ENCODE measurements around the gene RFC2.
"Not testable (repeated sequence)": the region's sequence is repeated elsewhere in the genome, so short reads cannot be mapped to it uniquely, and the experiment has no call there.

The RFC2 gene

GRCh38 chr7:74215921-74216320 is 38.3 kb downstream of the RFC2 start:
- DNase-seq, result no peak

DNA sequence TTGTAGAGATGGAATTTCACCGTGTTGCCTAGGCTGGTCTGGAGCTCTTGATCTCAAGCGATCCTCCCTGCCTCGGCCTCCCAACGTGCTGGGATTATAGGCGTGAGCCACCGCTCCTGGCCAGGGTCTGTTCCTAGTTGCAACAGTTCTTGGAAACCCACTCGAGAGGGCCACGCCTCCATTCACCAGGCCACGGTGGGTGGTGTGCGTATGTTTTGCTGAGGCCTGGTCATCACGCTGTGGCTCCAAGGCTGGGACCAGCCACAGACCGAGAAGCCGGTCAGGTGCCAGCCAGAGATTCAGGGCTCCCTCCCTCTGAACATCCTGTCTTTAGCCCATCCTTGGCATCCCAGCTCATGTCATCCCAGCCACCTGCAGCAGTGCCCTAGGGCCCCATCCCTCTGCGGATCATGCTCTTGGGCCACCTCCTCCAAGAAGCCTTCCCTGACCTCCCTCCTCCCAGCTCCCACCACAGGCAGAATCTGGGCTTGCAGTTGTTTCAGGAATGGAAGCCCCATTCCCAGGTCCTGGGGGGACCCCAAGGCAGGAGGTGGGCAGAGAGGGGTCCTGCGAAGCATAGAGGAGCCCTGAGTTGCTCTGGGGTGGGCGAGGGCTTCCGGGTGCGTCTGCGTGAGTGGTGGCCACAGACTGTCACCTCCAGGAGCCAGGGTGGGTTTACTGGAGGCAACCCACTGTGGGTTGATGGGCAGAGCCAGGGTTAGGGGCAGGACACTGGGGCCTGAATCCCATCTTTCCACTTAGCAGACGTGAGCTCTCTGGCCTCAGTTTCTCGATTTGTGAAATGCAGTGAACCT is 39.2 kb downstream of the RFC2 start:
- DNase-seq, result no peak

GRCh38 chr7:74212661-74213060 is 41.5 kb downstream of the RFC2 start:
- DNase-seq, result no peak

DNA sequence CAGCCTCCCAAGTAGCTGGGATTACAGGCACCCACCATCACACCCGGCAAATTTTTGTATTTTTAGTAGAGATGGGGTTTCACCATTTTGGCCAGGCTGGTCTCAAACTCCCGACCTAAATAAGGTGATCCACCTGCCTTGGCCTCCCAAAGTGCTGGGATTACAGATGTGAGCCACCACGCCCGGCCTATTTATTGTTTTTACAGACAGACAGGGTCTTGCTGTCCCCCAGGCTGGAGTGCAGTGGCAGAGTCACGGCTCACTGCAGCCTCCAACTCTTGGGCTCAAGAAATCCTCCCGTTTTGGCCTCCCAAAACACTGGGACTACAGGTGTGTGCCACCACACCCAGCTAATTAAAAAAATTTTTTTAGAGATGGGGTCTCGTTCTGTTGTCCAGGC is 46.0 kb downstream of the RFC2 start:
- not testable (repeated sequence) for DNase-seq

DNA sequence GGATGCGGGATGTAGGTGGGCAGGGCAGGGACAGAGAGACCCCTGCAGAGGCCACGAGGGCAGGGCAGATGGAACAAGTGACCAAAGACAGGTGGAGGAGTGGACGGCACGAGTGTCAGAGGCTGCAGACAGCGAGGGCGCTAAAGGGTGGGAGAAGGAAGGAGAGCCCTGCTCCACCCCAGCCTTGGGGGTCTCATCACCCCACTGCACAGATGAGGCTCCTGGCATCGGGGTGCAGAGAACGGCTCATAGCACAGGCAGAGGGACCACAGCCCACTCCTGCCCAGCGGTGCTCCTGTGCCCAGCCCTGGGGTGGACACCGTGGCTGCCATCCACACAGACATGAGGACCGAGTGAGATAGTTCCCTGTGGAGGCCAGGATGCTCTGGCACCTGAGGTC is 46.6 kb downstream of the RFC2 start:
- DNase-seq, result no peak

- DNase-seq, result peak; percentile 44
Observed at GRCh38 chr7:74206589-74207120, 47.5 kb downstream of the RFC2 start.

GRCh38 chr7:74206052-74206451 is 48.1 kb downstream of the RFC2 start:
- DNase-seq, result not testable (repeated sequence)

DNA sequence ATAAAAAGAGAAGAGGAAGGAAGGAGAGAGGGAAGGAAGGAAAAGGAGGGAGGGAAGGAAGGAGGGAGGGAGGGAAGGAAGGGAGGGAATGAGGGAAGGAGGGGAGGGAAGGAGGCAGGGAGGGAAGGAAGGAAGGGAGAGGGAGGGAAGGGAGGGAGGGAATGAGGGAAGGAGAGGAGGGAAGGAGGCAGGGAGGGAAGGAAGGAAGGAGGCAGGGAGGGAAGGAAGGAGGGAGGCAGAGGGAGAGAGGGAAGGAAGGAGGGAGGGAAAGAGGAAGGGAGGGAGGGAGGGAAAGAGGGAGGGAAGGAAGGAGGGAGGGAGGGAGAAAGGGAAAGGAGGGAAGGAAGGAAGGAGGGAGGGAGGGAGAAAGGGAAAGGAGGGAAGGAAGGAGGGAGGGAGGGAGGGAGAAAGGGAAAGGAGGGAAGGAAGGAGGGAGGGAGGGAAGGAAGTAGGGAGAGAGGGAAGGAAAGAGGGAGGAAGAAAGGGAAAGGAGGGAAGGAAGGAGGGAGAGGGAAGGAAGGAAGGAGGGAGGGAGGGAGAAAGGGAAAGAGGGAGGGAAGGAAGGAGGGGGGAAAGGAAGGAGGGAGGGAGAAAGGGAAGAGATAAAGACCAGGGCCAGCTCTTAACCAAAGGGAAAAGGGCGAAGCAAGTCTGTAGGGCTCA is 50.1 kb downstream of the RFC2 start:
- no peak for DNase-seq

DNA sequence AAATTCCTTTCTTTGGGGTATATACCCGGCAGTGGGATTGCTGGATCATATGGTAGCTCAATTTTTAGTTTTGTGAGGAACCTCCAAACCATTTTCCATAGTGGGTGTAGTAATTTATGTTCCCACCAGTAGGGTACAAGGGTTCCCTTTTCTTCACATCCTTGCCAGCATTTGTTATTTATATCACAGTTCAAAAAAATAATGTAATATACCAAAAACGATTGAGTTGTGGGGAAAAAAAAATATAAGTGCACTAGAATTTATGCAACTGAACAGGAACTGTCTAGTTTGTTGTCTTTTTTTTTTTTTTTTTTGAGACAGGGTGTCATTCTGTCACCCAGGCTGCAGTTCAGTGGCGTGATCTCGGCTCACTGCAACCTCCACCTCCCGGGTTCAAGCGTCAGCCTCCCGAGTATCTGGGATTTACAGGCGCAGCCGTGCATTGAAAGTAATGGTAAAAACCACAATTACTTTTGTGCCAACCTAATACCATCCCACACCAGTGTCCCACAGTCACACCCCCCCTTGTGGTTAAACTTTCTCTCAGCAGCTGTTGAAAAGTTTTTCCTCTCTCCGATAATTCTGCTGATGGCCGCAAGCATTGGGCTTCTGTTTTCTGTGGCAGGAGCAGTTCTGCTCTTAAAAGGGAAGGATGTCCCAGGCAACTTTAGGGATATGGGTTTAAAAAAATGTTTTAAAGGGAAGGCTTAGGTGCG is 51.2 kb downstream of the RFC2 start:
- DNase-seq, result no peak

GRCh38 chr7:74199551-74200355 is 54.4 kb downstream of the RFC2 start:
- no peak for DNase-seq

DNA sequence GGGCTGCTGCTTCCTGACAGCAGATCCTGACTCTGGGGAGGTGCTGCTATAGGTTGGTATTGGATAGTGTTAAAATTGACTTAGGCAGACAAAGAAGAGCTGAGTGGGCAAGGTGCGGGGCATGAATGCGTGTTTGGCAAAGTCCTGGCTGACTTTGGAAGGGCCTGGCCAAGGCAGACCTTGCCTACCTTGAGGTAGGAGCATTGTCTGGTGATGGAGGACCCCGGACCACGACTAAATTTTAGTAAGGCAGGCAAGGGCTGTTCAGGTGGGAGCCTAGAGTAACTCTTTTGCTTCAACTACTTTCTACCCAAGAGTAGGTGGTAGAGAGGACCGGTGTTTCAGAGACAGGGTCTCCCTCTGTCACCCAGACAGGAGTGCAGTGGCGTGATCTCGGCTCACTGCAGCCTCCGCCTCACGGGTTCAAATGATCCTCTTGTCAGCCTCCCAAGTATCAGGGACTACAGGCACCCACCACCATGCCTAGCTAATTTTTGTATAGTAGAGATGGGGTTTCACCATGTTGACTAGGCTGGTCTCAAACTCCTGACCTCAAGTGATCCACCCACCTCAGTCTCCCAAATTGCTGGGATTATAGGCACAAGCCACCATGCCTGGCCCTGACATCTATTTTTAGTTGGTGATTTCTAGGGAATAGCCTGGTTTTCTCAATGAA is 56.6 kb downstream of the RFC2 start:
- no peak for DNase-seq

GRCh38 chr7:74195968-74196654 is 58.1 kb downstream of the RFC2 start:
- not testable (repeated sequence) for DNase-seq

DNA sequence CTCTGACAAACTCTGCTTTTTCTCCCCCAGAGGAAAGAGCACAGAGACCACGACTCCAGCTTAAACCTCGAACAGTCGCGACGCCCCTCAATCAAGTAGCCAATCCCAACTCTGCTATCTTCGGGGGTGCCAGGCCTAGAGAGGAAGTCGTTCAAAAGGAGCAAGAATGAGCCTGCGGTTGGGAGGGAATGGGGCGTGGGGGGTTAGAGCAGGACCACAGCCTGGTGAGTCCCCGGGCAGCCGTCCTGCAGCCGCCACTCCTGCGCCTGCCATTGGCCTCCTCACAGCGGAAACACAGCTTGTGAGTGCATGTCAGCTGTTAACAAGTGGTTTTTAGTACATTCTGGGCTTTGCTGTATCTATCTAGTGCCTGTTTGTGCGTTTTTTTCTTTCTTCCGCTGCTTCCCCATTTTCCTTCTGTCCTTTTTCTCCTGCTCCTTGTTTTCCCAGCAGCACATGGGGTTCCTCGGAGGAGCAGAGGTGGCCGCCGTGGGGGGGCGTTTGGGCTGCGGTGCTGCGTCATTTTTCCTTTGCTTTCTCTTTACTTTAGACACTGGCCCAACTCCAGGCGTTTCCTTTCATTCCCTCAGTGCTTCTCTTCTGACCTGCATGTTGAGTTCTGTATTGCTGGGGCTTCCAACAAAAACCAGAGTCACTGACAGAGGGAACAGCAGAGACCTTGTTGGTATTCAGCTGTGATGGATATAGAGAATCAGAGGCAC is 58.9 kb downstream of the RFC2 start:
- not testable (repeated sequence) for DNase-seq

GRCh38 chr7:74194686-74195085 is 59.5 kb downstream of the RFC2 start:
- no peak for DNase-seq

DNA sequence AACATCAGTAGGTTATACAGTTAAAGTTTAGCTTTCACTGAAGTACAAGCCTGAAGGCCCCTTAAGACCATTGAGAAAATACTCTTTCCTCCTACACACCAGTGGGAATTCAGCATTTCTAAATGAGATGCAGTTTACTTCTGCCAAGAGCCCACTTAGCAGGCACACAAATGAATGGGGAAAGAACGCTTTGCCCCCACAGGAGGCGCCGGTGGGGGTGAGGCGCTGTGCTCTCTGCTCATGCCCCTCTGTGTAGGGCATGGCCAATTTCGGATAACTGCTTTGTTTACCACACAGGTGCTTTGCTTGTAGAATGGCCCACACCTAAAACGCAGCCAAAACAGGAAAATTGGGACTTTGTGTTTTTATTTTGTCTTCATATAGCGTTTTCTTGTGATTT is 60.3 kb downstream of the RFC2 start:
- no peak for DNase-seq

GRCh38 chr7:74193054-74193453 is 61.1 kb downstream of the RFC2 start:
- peak; percentile 21 for DNase-seq

DNA sequence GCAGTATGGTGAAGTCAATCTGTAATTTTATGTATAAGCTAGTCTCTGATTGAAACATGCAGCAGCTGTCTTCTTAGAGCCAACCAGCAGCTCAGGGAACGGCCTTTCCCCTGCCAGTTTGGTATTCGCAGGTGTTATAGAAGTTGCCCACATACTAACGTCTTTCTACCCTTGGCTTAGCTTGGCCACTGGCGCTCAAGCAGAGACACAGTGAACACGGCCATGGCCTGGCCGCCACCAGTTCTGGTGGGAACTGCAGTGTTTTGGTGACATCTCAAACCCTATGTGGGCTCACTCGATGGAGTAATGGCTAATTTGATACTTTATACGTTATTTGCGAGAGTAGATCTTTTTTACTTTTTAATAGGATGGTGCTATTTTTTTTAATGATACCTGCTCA is 63.0 kb downstream of the RFC2 start:
- no peak for DNase-seq

- DNase-seq, result no peak
Observed at GRCh38 chr7:74190259-74190658, 63.9 kb downstream of the RFC2 start.

DNA sequence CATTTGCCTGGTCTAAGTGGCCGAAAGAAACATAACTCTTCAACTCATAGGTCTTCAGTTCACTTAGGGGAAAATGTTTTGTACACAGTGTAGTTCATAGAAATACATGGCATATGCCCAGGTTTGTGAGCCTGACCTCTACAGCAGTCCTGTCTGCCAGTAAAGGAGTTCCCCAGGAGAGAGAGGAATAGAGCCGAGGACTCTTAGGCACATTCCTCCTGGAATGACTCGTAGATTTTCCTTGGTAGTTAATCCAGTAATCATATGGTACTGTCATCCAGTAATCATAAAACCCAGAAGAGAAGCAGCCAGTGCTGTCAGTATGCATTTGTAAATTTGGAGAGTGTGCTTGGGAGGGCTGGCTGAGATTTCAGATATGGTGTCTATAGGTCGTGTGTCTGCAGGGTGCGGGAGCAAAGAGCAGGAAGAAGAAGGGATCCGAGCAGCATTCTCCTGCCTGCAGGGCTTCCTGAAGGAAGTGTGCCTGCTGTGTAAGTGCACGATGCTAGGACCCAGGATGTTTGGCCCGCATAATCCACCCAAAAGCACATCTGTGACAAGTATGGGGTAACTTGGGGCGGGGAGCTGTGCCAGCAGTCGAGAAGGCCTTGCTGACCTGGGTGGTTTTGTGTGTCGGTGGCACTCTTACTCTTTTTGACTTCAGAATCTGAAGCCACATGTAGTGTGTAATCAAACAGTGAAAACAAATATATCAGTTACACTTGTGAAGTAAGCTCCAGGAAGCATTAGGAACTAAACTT is 66.1 kb downstream of the RFC2 start:
- DNase-seq, result no peak

- no peak for DNase-seq
Observed at GRCh38 chr7:74185636-74186035, 68.6 kb downstream of the RFC2 start.
